GM19239 (cell line): ENCODE data around the gene SAPCD2.
"Not testable (repeated sequence)": the region's sequence is repeated elsewhere in the genome, so short reads cannot be mapped to it uniquely, and the experiment has no call there.

Experiments
- DNase-seq: peaks from one replicate; pipeline ENCODE4 v3.0.0; 2011; ENCODE audit warnings: low spot score; ENCODE audit not compliant: insufficient read length
- FAIRE-seq: peaks from 2 replicates; lab custom pipeline; 2011; peaks lifted over from hg19 to GRCh38; lab: Jason Lieb, UNC

SAPCD2 gene

GRCh38 chr9:137035507-137035834 is 34.9 kb downstream of the SAPCD2 start:
- FAIRE-seq (no peak), DNase-seq (no peak)

- FAIRE-seq (peak; percentile 95), DNase-seq (peak; percentile 99)
Measured at GRCh38 chr9:137034709-137035506, 35.4 kb downstream of the SAPCD2 start.

- FAIRE-seq, result no peak
- no peak for DNase-seq
Measured at GRCh38 chr9:137034039-137034708, 36.2 kb downstream of the SAPCD2 start.

- DNase-seq, FAIRE-seq: not testable (repeated sequence)
Measured at GRCh38 chr9:137033481-137033880, 36.9 kb downstream of the SAPCD2 start.

- DNase-seq (no peak), FAIRE-seq (no peak)
Measured at GRCh38 chr9:137032858-137033257, 37.5 kb downstream of the SAPCD2 start.

GRCh38 chr9:137031904-137032640 is 38.3 kb downstream of the SAPCD2 start, which contains the start of gene FUT7:
TSS of gene FUT7 (minus strand) at chr9:137032088. CDS start at chr9:137031991, 97 bp downstream.
- DNase-seq (no peak), FAIRE-seq (no peak)

GRCh38 chr9:137030538-137031527 is 39.5 kb downstream of the SAPCD2 start:
- peak; percentile 60 for FAIRE-seq

GRCh38 chr9:137030006-137030405 is 40.4 kb downstream of the SAPCD2 start:
- no peak for FAIRE-seq

More at GRCh38 chr9:137030538-137031527, 39.5 kb downstream of the SAPCD2 start:
- DNase-seq, result no peak

GRCh38 chr9:137029058-137029936 is 41.1 kb downstream of the SAPCD2 start:
- FAIRE-seq, result peak; percentile 91

More at GRCh38 chr9:137030006-137030405, 40.4 kb downstream of the SAPCD2 start:
- DNase-seq, result no peak

GRCh38 chr9:137028263-137029057 is 41.9 kb downstream of the SAPCD2 start:
- peak; percentile 82 for DNase-seq
- FAIRE-seq, result no peak

More at GRCh38 chr9:137029058-137029936, 41.1 kb downstream of the SAPCD2 start:
- DNase-seq, result peak; percentile 91

GRCh38 chr9:137027369-137028262 is 42.7 kb downstream of the SAPCD2 start, which contains the start of gene ABCA2:
TSS of gene ABCA2 (minus strand) at chr9:137028237. CDS start at chr9:137028140, 97 bp downstream.
- DNase-seq (no peak), FAIRE-seq (no peak)

GRCh38 chr9:137026828-137027227 is 43.5 kb downstream of the SAPCD2 start:
- DNase-seq, result no peak
- FAIRE-seq, result no peak

GRCh38 chr9:137026384-137026783 is 44.0 kb downstream of the SAPCD2 start:
- FAIRE-seq (no peak), DNase-seq (no peak)

- no peak for FAIRE-seq
- no peak for DNase-seq
Measured at GRCh38 chr9:137025517-137025966, 44.8 kb downstream of the SAPCD2 start.

- DNase-seq (no peak), FAIRE-seq (no peak)
Measured at GRCh38 chr9:137023583-137023991, 46.8 kb downstream of the SAPCD2 start.

GRCh38 chr9:137023157-137023556 is 47.2 kb downstream of the SAPCD2 start:
- DNase-seq (no peak), FAIRE-seq (no peak)

GRCh38 chr9:137022662-137023008 is 47.7 kb downstream of the SAPCD2 start:
- FAIRE-seq, result no peak
- DNase-seq, result no peak
